T-helper 17 cell (primary cell): ENCODE data around the gene STAT4. TPM values are rescaled to one million over a fixed set of nuclear protein-coding genes. Genes with fewer than 3 reads are reported as not detected.

Source experiments
- ATAC-seq: fragments of 150-1000 bp; cut with Tn5 transposase; 2 replicates; pipeline ENCODE4 v1.10.0; 2021; ENCODE audit warnings: mild to moderate bottlenecking, moderate library complexity
- DNase-seq, 3 donors: peaks; one replicate each; pipeline versions ENCODE4 v3.0.0 to v3.0.0-alpha.2; 2020 to 2021
- H3K9me3 ChIP-seq: one replicate; pipeline ENCODE4 v1.7.0; 2013; ENCODE audit warnings: low read length, mild to moderate bottlenecking; ENCODE audit not compliant: control insufficient read depth, poor library complexity, severe bottlenecking
- H3K27ac Mint-ChIP-seq: one replicate; pipeline ENCODE4 v1.8.0; 2022; ENCODE audit warnings: mild to moderate bottlenecking, moderate library complexity, mixed read lengths
- H3K27me3 Mint-ChIP-seq: one replicate; pipeline ENCODE4 v1.8.0; 2022; ENCODE audit warnings: mixed read lengths
- H3K36me3 Mint-ChIP-seq: one replicate; pipeline ENCODE4 v1.8.0; 2022; ENCODE audit warnings: low read depth, mixed read lengths
- H3K4me1 Mint-ChIP-seq: one replicate; pipeline ENCODE4 v1.8.0; 2022; ENCODE audit warnings: mild to moderate bottlenecking, mixed read lengths
- H3K4me3 Mint-ChIP-seq: one replicate; pipeline ENCODE4 v1.8.0; 2022; ENCODE audit warnings: mild to moderate bottlenecking, moderate library complexity, mixed read lengths
- total RNA-seq, 4 donors: library from RNA in 2 of 4; stranded (reverse) in 2 of 4; gene quantifications; one replicate each; pipeline ENCODE4 v1.2.3 and lab custom pipeline; 2022 to 2026

Gene STAT4
- total RNA-seq, 2 donors from 2014 or later: 117 to 128 TPM

GRCh38 chr2:191036363-191036762 lies 114.4 kb downstream of the STAT4 start:
- no peaks in the 10 kb centered on the region for H3K9me3 ChIP-seq
- no peak overlapping the region for H3K4me3 Mint-ChIP-seq
- DNase-seq (no peak), ATAC-seq (no peak)
- peaks cover 2% of the 10 kb centered on the region for H3K36me3 Mint-ChIP-seq
- peak overlapping the region; percentile 85 for H3K27ac Mint-ChIP-seq
- peaks cover 23% of the 10 kb centered on the region for H3K4me1 Mint-ChIP-seq
- H3K27me3 Mint-ChIP-seq: no peaks in the 10 kb centered on the region

DNA sequence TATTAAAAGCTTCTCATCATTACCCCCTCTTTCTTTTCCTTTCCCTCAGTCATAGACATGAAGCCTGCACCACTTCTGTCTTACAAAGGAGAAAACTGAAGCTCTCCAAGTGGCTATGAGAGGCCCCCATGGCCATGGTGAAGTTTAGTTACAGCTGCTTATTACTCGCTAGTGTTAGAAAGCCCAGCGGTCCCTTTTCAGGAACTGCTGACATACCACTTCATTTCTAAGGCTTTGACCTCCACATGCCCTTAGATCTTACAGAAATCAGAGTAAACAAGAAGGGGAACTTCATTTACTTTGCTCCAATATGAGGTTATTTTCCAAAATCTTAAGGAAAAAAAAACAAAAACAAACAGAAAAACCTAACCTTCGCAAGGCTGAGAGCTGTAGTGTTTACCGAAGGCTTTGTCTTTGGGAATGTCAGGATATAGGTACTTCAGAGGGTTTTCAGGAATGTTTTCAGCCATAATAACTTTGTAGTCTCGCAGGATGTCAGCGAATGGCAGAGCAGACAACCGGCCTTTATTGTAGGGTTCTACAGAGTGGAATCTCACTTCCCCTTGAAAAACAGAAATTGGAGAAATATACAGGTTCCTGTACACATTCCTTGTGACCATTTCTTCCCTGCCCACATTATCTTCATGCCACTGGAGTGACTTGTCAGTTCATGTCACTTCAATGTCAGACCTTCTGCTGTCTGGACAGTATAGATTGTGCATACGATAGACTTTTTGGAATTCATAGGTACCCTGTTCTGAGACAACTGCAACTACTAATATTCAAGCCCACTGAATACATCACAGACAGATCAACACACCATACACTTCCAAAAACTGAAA lies 118.0 kb downstream of the STAT4 start:
- ATAC-seq (no peak), DNase-seq (no peak)
- peak overlapping the region; percentile 1 for H3K27ac Mint-ChIP-seq
- no peaks in the 10 kb centered on the region for H3K27me3 Mint-ChIP-seq
- peaks cover 25% of the 10 kb centered on the region for H3K4me1 Mint-ChIP-seq
- no peak overlapping the region for H3K4me3 Mint-ChIP-seq
- H3K36me3 Mint-ChIP-seq: peaks cover 5% of the 10 kb centered on the region
- H3K9me3 ChIP-seq: no peaks in the 10 kb centered on the region

- H3K27ac Mint-ChIP-seq: peak overlapping the region; percentile 72
- DNase-seq: no peak
These were observed 119.5 kb downstream of the STAT4 start for GRCh38 chr2:191031256-191031655.

GRCh38 chr2:191030521-191031154 lies 120.2 kb downstream of the STAT4 start:
- no peaks in the 10 kb centered on the region for H3K27me3 Mint-ChIP-seq
- no peak overlapping the region for H3K4me3 Mint-ChIP-seq
- peaks cover 3% of the 10 kb centered on the region for H3K36me3 Mint-ChIP-seq
- DNase-seq (no peak), ATAC-seq (peak; percentile 92)
- peaks cover 17% of the 10 kb centered on the region for H3K4me1 Mint-ChIP-seq
- H3K27ac Mint-ChIP-seq: peak overlapping the region; percentile 72
- H3K9me3 ChIP-seq: no peaks in the 10 kb centered on the region

More at GRCh38 chr2:191031256-191031655, 119.5 kb downstream of the STAT4 start:
- H3K4me1 Mint-ChIP-seq: peaks cover 17% of the 10 kb centered on the region
- no peak for ATAC-seq
- H3K36me3 Mint-ChIP-seq: peaks cover 3% of the 10 kb centered on the region
- no peaks in the 10 kb centered on the region for H3K27me3 Mint-ChIP-seq
- no peak overlapping the region for H3K4me3 Mint-ChIP-seq
- no peaks in the 10 kb centered on the region for H3K9me3 ChIP-seq

GRCh38 chr2:191029280-191029950 lies 121.4 kb downstream of the STAT4 start:
- H3K9me3 ChIP-seq: no peaks in the 10 kb centered on the region
- Mint-ChIP-seq H3K36me3 (peaks cover 3% of the 10 kb centered on the region), H3K27me3 (no peaks in the 10 kb centered on the region), H3K27ac (peak overlapping the region; percentile 89), H3K4me3 (peak overlapping the region; percentile 15), H3K4me1 (peaks cover 17% of the 10 kb centered on the region)
- DNase-seq (no peak), ATAC-seq (peak; percentile 37)

GRCh38 chr2:191026377-191026776 lies 124.4 kb downstream of the STAT4 start:
- H3K36me3 Mint-ChIP-seq: peaks cover 3% of the 10 kb centered on the region
- peaks cover 17% of the 10 kb centered on the region for H3K4me1 Mint-ChIP-seq
- no peak for ATAC-seq
- H3K27ac Mint-ChIP-seq: no peak overlapping the region
- DNase-seq: no peak
- H3K27me3 Mint-ChIP-seq: no peaks in the 10 kb centered on the region
- no peaks in the 10 kb centered on the region for H3K9me3 ChIP-seq
- no peak overlapping the region for H3K4me3 Mint-ChIP-seq

GRCh38 chr2:191025135-191025534 lies 125.7 kb downstream of the STAT4 start:
- DNase-seq: no peak
- Mint-ChIP-seq H3K27me3 (no peaks in the 10 kb centered on the region), H3K36me3 (peaks cover 3% of the 10 kb centered on the region), H3K4me3 (no peak overlapping the region), H3K27ac (no peak overlapping the region), H3K4me1 (peaks cover 13% of the 10 kb centered on the region)
- no peak for ATAC-seq
- H3K9me3 ChIP-seq: no peaks in the 10 kb centered on the region

- Mint-ChIP-seq H3K36me3 (no peaks in the 10 kb centered on the region), H3K27ac (no peak overlapping the region), H3K4me1 (peaks cover 12% of the 10 kb centered on the region), H3K4me3 (no peak overlapping the region), H3K27me3 (no peaks in the 10 kb centered on the region)
- H3K9me3 ChIP-seq: no peaks in the 10 kb centered on the region
- ATAC-seq (peak; percentile 41), DNase-seq (no peak)
These were observed 127.5 kb downstream of the STAT4 start for GRCh38 chr2:191023235-191023679.

GRCh38 chr2:191020742-191021381 lies 129.9 kb downstream of the STAT4 start:
- DNase-seq: no peak
- Mint-ChIP-seq H3K4me3 (no peak overlapping the region), H3K27me3 (no peaks in the 10 kb centered on the region), H3K27ac (no peak overlapping the region), H3K4me1 (peaks cover 13% of the 10 kb centered on the region), H3K36me3 (no peaks in the 10 kb centered on the region)
- H3K9me3 ChIP-seq: no peaks in the 10 kb centered on the region
- ATAC-seq: no peak

GRCh38 chr2:191020221-191020741 lies 130.5 kb downstream of the STAT4 start:
- Mint-ChIP-seq H3K36me3 (no peaks in the 10 kb centered on the region), H3K4me3 (no peak overlapping the region), H3K27me3 (no peaks in the 10 kb centered on the region), H3K27ac (no peak overlapping the region), H3K4me1 (peaks cover 14% of the 10 kb centered on the region)
- no peaks in the 10 kb centered on the region for H3K9me3 ChIP-seq
- DNase-seq: peak; percentile 90 to 94 (median 90)
- peak; percentile 77 for ATAC-seq

GRCh38 chr2:191019376-191019775 lies 131.4 kb downstream of the STAT4 start:
- H3K9me3 ChIP-seq: no peaks in the 10 kb centered on the region
- Mint-ChIP-seq H3K4me3 (peak overlapping the region; percentile 88), H3K36me3 (no peaks in the 10 kb centered on the region), H3K4me1 (peaks cover 14% of the 10 kb centered on the region), H3K27me3 (no peaks in the 10 kb centered on the region), H3K27ac (no peak overlapping the region)
- DNase-seq (no peak), ATAC-seq (no peak)

GRCh38 chr2:191018643-191019119 lies 132.1 kb downstream of the STAT4 start:
- DNase-seq (no peak), ATAC-seq (no peak)
- H3K4me1 Mint-ChIP-seq: peaks cover 14% of the 10 kb centered on the region
- no peak overlapping the region for H3K27ac Mint-ChIP-seq
- no peaks in the 10 kb centered on the region for H3K27me3 Mint-ChIP-seq
- no peaks in the 10 kb centered on the region for H3K36me3 Mint-ChIP-seq
- no peaks in the 10 kb centered on the region for H3K9me3 ChIP-seq
- peak overlapping the region; percentile 88 for H3K4me3 Mint-ChIP-seq
